OCI-LY1 (cell line): ENCODE data around the gene TRABD2B.

Experiments
- H2AFZ ChIP-seq: fragments of 200-600 bp; sonication (generic), shearing (Covaris generic); 2 replicates; pipeline ENCODE4 v1.6.0; 2014; ENCODE audit warnings: antibody characterized with exemption, mild to moderate bottlenecking, low read length
- H3F3A ChIP-seq: fragments of 200-600 bp; sonication (generic), shearing (Covaris generic); 2 replicates; pipeline ENCODE4 v1.6.0; 2014; ENCODE audit warnings: mild to moderate bottlenecking, antibody characterized with exemption, low read length, moderate library complexity; ENCODE audit not compliant: insufficient read depth
- H3K27ac ChIP-seq: fragments of 200-600 bp; sonication (generic); 2 replicates; pipeline ENCODE4 v1.5.1; 2014; ENCODE audit warnings: low read length, mixed run types, mild to moderate bottlenecking, low read depth; ENCODE audit not compliant: poor library complexity, severe bottlenecking
- H3K27me3 ChIP-seq: fragments of 200-600 bp; sonication (generic); 2 replicates; pipeline ENCODE4 v1.6.0; 2014; ENCODE audit warnings: antibody characterized with exemption, mild to moderate bottlenecking, low read length, moderate library complexity; ENCODE audit not compliant: insufficient read depth
- H3K36me3 ChIP-seq: fragments of 200-600 bp; sonication (generic); 2 replicates; pipeline ENCODE4 v1.6.1; 2014; ENCODE audit warnings: mild to moderate bottlenecking, antibody characterized with exemption, low read length, moderate library complexity, mixed read lengths; ENCODE audit not compliant: insufficient read depth
- H3K4me1 ChIP-seq: fragments of 200-600 bp; sonication (generic); 2 replicates; pipeline ENCODE4 v1.5.1; 2014; ENCODE audit warnings: mild to moderate bottlenecking, low read length, moderate library complexity; ENCODE audit not compliant: insufficient read depth, severe bottlenecking
- H3K4me2 ChIP-seq: fragments of 200-600 bp; sonication (generic), shearing (Covaris generic); 2 replicates; pipeline ENCODE4 v1.6.1; 2014; ENCODE audit warnings: low read length
- H3K4me3 ChIP-seq: fragments of 200-600 bp; sonication (generic); 2 replicates; pipeline ENCODE4 v1.5.1; 2014; ENCODE audit warnings: low read length, low read depth, mild to moderate bottlenecking, mixed read lengths; ENCODE audit not compliant: poor library complexity, severe bottlenecking
- H3K79me2 ChIP-seq: fragments of 200-600 bp; shearing (Covaris generic); 2 replicates; pipeline ENCODE4 v1.6.1; 2016; ENCODE audit warnings: mixed run types, low read length, mixed read lengths; ENCODE audit not compliant: insufficient read depth
- H3K9ac ChIP-seq: fragments of 200-600 bp; sonication (generic), shearing (Covaris generic); 2 replicates; pipeline ENCODE4 v1.6.1; 2014; ENCODE audit warnings: mild to moderate bottlenecking, low read length, mixed read lengths
- H3K9me2 ChIP-seq: fragments of 200-600 bp; sonication (generic), shearing (Covaris generic); 2 replicates; pipeline ENCODE4 v1.6.1; 2014; ENCODE audit warnings: low read depth, mild to moderate bottlenecking, low read length, mixed read lengths
- H3K9me3 ChIP-seq: fragments of 200-600 bp; shearing (Covaris generic); 2 replicates; pipeline ENCODE4 v1.6.1; 2014; ENCODE audit warnings: low read length, mixed read lengths
- H4K20me1 ChIP-seq: fragments of 200-600 bp; sonication (generic), shearing (Covaris generic); 2 replicates; pipeline ENCODE4 v1.6.0; 2016; ENCODE audit warnings: mild to moderate bottlenecking, low read length; ENCODE audit not compliant: insufficient read depth
- EZH2 ChIP-seq: fragments of 200-600 bp; sonication (generic), shearing (Covaris generic); IDR thresholded peaks from 2 replicates; pipeline ENCODE4 v1.8.0; 2017; ENCODE audit warnings: borderline replicate concordance, mixed run types, mild to moderate bottlenecking, antibody characterized with exemption, low read length, moderate library complexity, mixed read lengths
- TF ChIP-seq, protein P1 (sequence below): fragments of 200-600 bp; sonication (generic), shearing (Covaris generic); IDR thresholded peaks from 2 replicates; pipeline ENCODE4 v1.5.1; 2017; ENCODE audit warnings: mild to moderate bottlenecking, antibody characterized with exemption, low read length, moderate library complexity, mixed read lengths

TRABD2B gene

DNA sequence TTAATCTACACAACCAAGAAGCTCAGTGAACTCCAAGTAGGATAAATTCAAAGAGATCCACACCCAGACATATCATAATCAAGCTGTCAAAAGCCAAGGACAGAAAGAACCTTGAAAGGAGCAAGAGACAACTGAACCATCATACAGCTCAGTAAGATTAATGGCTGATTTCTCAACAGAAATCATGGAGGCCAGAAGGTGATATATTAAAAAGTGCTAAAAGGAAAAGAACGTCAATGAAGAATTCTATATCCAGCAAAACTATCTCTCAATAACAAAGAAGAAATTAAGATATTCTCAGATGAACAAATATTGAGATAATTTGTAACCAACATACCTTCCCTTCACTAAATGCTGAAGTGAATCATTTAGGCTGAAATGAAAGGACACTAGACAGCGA, 161.8 kb downstream of the TRABD2B start:
- Histone ChIP-seq H3F3A (no peaks in the 10 kb centered on the region), H3K79me2 (no peaks in the 10 kb centered on the region), H3K4me2 (no peak overlapping the region), H3K27ac (no peak overlapping the region), H4K20me1 (no peaks in the 10 kb centered on the region), H3K9me2 (no peaks in the 10 kb centered on the region), H2AFZ (no peak overlapping the region), H3K36me3 (no peaks in the 10 kb centered on the region), H3K4me3 (no peak overlapping the region), H3K9me3 (peaks cover 5% of the 10 kb centered on the region; the same call in 1 of the 2 replicates), H3K4me1 (no peaks in the 10 kb centered on the region), H3K9ac (no peak overlapping the region), H3K27me3 (no peaks in the 10 kb centered on the region)
- TF ChIP-seq, protein P1, sequence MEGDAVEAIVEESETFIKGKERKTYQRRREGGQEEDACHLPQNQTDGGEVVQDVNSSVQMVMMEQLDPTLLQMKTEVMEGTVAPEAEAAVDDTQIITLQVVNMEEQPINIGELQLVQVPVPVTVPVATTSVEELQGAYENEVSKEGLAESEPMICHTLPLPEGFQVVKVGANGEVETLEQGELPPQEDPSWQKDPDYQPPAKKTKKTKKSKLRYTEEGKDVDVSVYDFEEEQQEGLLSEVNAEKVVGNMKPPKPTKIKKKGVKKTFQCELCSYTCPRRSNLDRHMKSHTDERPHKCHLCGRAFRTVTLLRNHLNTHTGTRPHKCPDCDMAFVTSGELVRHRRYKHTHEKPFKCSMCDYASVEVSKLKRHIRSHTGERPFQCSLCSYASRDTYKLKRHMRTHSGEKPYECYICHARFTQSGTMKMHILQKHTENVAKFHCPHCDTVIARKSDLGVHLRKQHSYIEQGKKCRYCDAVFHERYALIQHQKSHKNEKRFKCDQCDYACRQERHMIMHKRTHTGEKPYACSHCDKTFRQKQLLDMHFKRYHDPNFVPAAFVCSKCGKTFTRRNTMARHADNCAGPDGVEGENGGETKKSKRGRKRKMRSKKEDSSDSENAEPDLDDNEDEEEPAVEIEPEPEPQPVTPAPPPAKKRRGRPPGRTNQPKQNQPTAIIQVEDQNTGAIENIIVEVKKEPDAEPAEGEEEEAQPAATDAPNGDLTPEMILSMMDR, result no peak
- no peak for TF ChIP-seq EZH2

DNA sequence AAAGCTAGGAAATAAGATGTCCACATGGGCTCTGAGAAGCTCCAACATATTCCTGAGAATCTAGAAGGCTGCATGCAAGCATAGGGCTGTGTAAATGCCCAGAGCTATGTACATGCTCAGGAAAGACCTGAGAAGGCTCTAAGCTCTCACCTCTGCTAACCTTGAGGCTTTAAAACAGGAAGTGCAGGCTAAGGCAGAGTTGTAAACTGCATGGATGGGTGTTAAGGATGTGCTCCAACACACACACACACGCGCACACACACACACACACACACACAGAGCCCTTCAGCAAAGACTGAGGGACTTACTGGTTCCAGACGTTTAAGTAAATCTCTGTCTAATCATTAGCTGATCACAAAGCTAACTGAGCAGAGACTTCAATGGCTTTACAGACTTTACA, 162.9 kb downstream of the TRABD2B start:
- Histone ChIP-seq H3K36me3 (no peaks in the 10 kb centered on the region), H3K4me3 (no peak overlapping the region), H3F3A (no peaks in the 10 kb centered on the region), H3K9ac (no peak overlapping the region), H4K20me1 (no peaks in the 10 kb centered on the region), H3K27ac (no peak overlapping the region), H3K9me3 (peaks cover 5% of the 10 kb centered on the region; the same call in 1 of the 2 replicates), H3K27me3 (no peaks in the 10 kb centered on the region), H2AFZ (no peak overlapping the region), H3K79me2 (no peaks in the 10 kb centered on the region), H3K4me2 (no peak overlapping the region), H3K4me1 (no peaks in the 10 kb centered on the region), H3K9me2 (no peaks in the 10 kb centered on the region)
- TF ChIP-seq, protein P1, result no peak
- TF ChIP-seq EZH2, result no peak

DNA sequence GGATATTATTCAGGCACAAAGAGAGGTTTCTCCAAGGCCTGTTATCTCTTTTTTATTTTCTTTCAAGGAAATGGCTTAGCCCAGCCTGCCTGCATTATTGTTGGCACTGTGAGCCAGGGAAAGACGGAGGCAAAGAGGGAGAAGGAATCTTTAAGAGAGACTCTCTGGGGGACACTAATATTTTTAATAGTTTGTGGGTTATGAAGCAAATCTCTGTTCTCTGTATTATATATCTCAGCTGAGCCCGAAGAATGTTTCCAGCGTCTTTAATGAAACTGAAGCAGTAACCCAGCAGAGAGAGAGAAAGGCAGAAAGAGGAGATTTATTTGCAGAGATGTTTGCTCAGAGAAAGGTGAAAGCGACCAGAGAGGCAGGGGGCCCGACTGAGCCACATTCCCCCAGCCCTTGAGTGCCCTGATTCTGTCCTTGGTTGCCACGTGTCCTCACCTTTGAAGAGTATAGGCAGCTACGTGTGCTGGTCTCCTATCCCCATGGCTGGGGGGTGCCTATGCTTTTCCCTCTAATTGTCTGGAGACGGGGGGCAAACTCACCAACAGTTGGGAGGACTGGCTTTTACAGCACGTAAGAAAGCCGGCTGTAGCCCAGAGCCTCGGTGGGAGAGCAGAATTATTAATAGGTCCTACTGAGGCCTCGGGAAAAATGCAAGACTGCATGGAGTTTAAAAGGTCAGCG, 166.4 kb downstream of the TRABD2B start:
- Histone ChIP-seq H3K36me3 (no peaks in the 10 kb centered on the region), H3K9me3 (peaks cover 5% of the 10 kb centered on the region; the same call in 1 of the 2 replicates), H3K4me3 (no peak overlapping the region), H3K4me1 (no peaks in the 10 kb centered on the region), H3K9me2 (no peaks in the 10 kb centered on the region), H3K79me2 (no peaks in the 10 kb centered on the region), H3K9ac (no peak overlapping the region), H4K20me1 (no peaks in the 10 kb centered on the region), H2AFZ (no peak overlapping the region), H3F3A (no peaks in the 10 kb centered on the region), H3K27me3 (no peaks in the 10 kb centered on the region; the same call in 1 of the 2 replicates), H3K27ac (no peak overlapping the region), H3K4me2 (no peak overlapping the region)
- TF ChIP-seq, protein P1, result no peak
- TF ChIP-seq EZH2, result no peak
